GM19467 (cell line): ENCODE results near the gene NDUFS6.
"Not testable (repeated sequence)": the region's sequence is repeated elsewhere in the genome, so short reads cannot be mapped to it uniquely, and the experiment has no call there.

Experiments used
- ATAC-seq: cut with Tn5 transposase; IDR thresholded peaks from one replicate; pipeline ENCODE4 v1.9.1; 2021; ENCODE audit warnings: mild to moderate bottlenecking, moderate library complexity; ENCODE audit not compliant: unreplicated experiment

NDUFS6 gene

DNA sequence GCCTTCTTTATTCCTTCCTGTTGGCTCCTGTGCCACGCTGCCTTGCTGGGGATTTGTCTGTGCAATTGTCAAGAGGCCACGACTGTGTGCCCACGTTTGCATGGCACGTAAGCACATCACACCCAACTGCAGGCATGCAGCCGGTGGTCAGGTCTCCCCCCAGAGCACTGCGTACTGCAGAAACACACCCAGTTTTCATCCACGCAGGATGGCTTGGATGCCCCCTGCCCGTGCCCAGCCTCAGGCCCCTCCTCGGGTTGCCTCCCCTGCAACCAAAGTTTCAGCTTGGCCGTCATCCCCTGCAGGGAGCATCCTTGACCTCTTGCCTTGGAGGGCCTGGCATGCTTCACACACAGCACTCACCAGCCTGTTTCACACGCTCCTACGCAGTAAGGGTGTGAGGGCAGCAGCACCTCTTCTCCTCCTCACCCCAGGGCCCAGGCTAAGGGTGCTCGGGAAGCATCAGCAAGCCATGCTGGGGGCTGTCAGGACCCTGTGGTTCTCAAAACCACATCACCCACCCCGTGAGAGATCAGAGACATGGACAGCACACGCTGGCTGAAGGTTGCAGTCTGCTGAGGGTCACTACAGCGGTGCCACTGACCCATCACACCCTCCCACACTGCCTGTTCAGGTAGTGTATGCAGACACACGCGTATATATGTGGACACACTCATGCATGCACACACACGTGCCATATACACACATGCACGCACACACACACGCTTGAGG is 4.7 kb upstream of the NDUFS6 start:
- ATAC-seq = no peak

DNA sequence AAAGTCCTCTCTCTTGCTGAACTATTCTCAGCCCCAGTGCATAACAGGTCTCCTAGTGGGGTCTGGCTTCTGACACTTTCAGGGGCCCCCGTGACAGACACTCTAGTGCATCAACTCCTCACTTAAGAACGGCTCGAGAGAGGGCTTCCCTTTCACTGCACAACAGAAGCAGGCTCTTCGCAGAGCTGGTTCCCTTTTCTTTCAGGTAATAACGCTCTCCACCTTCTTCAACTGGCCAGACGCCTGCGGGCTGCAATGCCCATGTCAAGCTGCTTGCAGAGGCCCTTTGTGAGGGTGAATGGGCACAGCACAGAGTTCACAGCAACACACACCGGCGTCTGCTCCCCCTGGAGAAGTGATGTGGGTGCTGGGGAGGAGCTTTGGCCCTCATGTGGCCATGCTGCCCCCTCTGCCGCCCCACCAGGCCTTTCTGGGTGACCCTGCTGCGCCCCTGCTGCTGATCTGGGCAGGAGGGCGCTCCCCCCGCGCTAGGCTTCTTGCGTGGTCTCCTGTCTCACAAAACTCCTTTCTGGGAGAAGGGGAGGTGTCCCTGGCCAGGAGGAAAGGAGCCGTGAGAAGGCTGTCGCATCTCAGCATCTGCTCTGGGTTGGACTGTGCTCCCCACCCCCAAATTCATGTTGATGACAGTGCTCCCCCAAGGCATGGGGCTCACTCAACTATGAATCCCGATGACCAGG is 4.0 kb upstream of the NDUFS6 start:
- no peak for ATAC-seq

DNA sequence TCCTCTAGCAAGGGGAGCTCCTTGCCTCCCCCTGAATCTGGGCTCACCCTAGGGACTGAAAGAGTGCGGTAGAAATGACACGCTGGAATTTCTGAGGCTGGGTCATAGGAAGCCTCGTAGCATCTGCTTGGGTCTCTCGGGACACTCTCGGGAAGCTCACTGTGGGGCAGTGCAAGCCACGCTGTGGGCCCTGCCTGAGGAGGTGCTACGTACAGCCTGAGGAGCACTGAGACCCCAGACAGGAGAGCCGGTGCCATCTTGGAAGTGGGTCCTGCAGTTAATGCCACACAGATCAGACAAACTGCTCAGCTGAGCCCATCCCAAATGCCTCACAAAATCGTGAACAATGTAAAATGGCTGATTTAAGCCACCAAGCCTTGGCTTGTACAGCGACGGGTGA is 3.4 kb upstream of the NDUFS6 start:
- no peak for ATAC-seq

DNA sequence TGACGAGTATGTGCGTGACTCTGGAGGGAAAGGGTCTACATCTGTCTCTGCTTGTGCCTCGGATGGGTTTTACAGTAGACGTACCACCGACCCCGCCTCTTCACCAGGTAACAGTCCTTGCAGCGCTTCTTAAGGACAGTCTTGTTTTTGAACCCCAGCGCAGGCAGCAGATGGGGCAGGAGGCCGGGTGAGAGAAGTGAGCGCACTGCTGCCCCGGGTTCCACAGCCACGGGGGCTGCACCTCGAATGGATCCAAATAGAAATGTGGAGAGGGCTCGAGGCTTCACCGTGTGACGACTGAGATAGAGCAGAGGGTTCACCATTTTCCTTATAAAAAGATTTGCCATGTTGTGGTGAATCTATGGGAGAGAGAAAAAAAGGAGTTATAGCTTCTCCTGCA is 2.6 kb upstream of the NDUFS6 start:
- not testable (repeated sequence) for ATAC-seq

DNA sequence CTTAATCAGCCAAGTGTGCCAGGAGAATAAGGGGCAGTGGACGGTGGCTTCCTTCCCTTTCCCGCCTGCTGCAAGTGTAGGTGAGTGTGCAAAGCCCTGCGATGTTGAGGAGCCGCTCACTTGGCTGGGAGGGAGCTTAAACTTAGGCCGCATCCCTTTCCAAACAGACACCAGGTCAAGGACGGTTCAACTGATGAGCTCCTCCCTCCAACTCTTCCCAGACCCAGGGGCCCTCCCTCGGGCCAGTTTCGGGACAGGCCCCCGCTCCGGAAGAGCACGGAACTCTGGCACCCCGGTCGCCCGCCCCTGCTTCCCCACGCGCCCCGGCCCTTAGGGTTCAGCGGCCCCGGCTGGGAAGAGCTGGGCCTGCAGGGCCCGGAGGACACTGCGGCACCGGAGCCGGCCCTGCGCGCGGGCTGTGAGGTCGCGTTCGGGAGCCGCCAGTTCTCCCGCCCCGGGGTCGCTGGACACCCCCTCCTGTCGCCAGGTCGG is 2.1 kb upstream of the NDUFS6 start:
- ATAC-seq = peak; percentile 23

DNA sequence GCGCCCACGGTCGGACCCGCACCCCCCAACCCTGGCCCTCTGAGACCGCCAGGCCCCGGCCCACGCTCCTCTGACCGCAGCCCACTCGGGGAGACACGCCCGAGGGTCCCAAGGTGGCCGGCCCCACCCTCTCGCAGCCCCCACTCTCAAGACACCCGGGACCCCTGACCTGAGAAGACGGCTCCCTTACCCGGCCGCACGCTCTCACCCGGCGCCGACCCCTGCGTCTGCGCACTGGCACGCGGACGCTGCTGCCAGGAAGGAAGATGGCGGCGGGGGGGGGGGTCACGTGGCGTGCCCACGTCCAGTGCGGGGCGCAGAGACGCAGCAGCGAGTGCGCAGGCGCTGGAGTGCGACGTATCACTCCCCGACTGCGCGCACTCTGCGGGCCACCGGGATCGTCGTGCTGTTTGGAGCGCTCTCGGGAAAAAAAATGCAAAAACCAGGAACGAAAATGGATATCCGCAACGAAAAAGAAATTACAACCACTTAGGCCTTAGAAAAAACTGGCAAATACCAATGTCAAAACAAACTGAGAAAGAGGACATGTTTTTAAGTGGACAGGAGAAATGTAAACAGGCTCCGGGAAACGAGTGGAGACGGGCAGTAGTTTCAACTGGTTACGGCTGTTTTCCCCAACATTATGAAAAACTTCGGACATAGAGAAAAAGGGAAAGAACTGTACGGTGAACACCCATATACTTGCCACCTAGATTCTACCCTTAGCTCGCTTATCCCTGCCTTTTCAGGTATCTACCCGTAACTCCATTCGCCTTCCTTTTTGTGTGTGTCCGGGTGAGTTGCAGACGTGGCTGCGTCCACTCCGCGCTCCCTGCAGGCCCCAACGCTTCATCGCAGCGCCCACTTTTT is 1.4 kb upstream of the NDUFS6 start, which contains the start of gene MRPL36:
Gene MRPL36 (minus strand): TSS at position 236 of the 870 bp plus-strand sequence. CDS start 902 bp downstream, outside the sequence.
- peak; percentile 42 for ATAC-seq

DNA sequence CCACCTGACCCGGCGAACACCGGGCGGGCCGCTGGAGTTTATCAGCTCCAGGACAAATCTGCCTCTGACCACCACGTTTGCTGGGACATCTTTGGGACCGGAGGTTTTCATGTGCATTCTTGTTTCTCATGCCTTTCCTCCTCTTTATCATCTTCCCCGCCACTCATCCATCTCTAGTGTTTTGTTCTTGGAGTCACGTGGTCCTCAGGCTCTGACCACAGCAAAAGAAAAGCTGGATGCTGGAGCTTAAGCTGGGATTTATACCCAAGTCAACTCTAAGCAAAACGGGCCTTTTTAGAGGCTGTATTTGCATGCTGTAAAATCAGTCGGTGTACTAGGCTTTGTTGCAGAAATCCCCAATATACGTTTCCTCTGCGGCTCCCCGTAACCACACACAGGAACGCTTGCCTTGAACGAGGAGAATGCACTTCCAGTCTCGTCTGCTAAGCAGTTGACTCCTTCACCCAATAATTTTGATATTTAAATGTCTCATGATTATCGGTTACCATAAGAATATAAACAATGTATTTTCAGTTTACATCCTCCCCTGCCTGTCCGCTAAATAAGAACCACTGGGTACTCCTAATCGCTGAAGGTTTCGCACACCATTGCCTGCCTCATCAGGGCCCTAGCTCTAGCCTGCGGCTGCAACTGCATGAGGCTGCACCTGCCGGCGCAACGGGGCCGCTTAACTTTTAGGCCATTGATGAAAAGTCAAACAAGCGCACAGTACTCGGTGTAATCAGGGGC is 560 bp upstream of the NDUFS6 start:
- peak; percentile 31 for ATAC-seq

DNA sequence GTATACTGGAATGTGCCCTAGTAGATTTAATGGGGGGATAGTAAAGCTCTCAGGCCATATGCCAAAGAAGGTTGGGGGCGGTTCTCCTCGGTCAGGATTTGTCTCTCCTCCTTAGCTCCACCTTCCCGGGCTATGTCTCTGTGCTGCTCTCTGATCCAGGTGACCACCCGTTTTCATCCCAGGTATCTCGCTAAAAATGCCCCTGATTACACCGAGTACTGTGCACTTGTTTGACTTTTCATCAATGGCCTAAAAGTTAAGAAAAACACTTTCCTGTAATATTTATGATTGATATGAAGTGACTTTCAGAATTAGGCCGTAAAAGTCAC is 724 bp downstream of the NDUFS6 start:
- ATAC-seq = no peak

DNA sequence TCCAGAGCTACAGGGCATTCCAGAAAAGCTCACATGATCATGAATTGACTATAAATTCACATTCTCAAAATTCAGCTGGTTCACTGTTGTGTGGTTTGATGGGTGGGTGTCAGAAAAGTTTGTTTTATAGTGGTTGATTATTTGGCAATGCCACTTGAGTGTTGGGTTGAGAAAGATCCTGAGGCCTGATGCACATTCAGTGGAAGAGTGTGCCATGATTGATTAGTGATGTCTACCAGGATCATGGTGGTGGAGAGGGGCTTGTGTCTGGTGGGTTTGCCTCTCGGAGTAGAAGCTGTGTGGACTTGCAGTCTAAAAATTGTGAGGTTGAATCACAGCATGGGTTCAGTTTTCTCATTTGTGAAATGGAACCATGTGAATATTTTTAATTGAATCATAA is 2.0 kb downstream of the NDUFS6 start:
- no peak for ATAC-seq

- ATAC-seq = no peak
Observed at GRCh38 chr5:1804001-1804690, 2.9 kb downstream of the NDUFS6 start.

DNA sequence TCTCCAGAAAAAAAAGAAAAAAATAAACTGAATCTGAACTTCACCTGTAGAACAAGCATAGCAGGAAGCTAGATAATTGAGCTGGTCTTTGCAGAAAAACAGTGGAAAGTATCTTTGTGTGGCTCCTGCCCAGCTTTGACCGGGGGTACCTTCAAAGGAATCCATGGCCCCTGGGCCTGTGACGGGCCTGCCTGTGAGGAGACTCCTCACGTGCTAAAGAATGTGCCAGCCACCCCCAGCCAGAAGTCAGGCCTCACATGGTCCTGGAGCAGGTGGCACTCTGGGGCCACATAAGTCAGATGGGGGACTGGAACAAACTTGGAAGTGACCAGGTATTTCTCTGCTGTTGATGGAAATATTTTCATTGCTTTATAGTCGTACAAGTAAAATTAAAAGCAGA is 4.1 kb downstream of the NDUFS6 start:
- ATAC-seq = no peak

DNA sequence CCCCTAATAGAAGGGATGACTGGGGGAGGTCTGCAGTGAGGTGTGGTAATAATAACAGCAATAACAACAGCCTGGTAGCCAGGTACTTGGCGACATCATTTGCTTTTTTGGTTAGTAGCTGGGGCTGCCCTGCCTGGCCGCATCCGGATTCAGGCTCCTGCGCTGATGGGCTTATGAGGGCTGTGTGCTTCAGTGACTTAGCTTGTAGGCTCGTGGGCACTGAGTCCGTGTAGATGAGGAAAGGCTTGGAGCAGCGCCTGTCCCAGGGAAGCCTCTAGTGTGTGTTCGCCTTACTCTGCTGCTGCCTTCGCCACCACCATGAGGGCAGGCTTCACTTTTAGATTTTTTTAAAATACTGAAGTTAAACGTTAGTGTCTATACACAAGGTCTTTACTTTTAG is 4.5 kb downstream of the NDUFS6 start:
- no peak for ATAC-seq

GRCh38 chr5:1806199-1806598 is 5.0 kb downstream of the NDUFS6 start:
- ATAC-seq = no peak

DNA sequence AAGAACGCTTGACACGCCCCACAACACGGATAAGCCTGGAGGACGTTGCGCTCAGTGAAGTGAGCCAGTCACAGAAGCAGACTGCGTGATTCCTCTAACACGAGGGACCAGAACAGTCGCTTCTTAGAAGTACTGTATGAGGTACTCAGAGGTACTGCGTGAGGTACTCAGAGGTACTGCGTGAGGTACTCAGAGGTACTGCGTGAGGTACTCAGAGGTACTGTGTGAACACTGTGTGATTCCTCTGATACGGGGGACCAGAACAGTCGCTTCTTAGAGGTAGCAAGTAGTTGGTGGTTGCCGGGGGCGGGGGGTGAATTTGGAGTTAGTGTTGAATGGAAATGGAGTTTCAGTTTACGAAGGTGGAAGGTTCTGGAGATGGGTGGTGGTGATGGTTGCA is 5.8 kb downstream of the NDUFS6 start:
- no peak for ATAC-seq

- ATAC-seq = no peak
Observed at GRCh38 chr5:1807451-1808185, 6.4 kb downstream of the NDUFS6 start.

DNA sequence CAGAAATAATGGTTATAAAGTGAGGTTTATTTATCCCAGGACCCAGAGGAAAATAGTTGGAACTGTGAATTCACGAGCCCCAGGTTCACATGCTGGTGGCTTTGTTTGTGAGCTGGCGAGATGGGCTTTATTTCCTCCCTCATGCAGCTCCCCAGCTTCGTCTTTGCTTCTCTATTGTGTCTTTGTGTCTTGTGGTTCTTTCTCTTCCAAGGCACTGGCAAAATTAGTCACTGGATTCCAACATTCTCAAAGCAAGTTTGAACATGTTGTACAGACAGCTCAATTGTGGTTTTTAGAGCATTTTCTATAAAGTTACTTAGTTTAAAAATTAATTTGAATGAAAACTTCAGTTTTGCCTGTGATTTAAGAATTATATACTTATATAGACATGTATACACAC is 7.2 kb downstream of the NDUFS6 start:
- no peak for ATAC-seq

DNA sequence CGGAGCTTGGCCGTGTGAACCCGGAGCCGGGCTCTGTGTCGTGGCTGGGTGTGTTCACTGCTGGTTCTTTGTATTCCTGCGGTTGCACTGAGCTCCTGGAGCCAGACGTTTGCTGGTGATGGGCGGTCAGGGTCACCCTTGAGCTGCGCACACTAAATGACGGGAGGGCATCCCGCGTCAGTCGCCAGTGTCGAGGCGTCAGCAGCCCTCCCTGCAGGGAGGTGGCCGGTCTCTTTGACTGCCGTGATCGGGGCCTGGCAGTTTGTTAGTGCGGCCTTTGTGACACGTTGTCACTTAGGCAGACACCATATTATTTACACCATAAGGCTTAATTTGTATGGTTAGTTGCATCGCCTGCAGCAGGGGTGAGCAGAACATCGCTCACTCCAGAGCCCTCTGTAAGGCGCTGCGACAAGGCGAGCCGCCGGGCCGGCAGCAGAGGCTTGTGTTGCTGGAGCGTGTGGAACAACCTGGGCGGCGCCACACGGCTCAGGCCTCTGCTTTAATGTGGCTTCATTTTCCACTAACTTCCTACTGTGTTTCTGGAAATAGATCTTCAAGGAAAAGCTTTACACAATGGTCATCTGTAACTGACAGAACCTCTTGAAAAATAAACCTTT is 8.3 kb downstream of the NDUFS6 start:
- no peak for ATAC-seq

DNA sequence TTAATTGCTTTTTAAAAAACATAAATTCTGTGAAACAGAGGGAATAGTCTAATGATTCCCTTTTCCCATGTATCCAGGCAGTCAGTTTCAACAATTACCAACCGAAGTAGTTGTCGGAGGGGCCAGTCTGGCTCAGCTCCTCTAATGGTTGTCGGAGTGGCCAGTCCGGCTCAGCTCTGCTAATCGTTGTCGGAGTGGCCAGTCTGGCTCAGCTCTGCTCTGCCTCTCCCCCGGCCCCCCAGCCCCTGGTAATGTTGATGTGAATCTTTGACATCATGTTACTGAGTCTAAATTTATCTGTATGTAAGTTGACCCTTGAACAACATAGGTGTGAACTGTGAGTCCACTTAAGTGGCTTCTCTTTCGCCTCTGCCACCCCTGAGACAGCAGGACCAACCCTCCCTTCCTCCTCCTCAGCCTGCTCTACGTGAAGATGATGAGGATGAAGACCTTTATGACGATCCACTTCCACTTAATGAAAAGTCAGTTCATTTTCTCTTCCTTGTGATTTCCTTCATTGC is 9.4 kb downstream of the NDUFS6 start:
- no peak for ATAC-seq
